ENCODE data around the gene ARHGAP40.

Gene ARHGAP40

GRCh38 chr20:38685853-38686473 is 84.4 kb downstream of the ARHGAP40 start:
- peak; percentile 32 to 47 for DNase-seq

GRCh38 chr20:38692436-38693411 is 91.1 kb downstream of the ARHGAP40 start:
- peak; percentile 14 to 59 for DNase-seq

DNA sequence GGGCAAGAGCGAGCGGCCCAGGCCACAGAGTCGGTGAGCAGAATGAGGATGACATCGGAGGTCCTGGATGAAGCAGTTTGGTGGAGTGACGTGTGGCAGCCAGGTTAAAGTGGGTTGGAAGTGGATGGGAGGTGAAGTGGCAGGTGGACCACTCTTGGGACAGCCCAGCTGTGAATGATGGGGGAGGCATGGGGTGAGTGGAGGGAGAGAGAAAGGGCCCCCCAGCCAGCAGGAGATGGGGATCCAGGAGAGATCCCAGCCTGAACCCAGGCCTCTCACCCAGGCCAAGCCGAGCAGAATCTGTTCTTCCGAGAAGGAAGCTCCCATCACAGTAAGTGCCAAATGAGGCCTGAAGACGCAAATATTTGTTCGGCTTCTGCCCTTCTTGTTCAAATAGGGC is 95.7 kb downstream of the ARHGAP40 start:
- no peak for DNase-seq

DNA sequence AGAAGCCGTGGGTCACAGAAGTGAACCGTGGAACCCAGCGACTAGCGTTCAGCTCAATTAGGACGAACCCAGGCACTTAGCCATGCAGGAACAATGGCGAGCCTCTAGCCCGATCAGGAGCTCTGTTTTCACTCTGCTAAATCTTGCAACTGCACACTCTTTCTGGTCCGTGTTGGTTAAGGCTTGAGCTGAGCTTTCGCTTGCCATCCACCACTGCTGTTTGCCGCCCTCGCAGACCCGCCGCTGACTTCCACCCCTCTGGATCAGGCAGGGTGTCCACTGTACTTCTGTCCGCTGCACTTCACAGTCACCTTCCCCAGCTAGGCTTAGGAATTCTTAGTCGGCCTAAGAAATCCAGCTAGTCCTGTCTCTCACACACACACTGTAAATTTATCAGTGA is 96.9 kb downstream of the ARHGAP40 start:
- DNase-seq: no peak

GRCh38 chr20:38700141-38700540 is 98.5 kb downstream of the ARHGAP40 start:
- DNase-seq: no peak

All from Kasumi-1 (cell line).